Panc1 (cell line): ENCODE measurements around the gene KCNC1. TPM values are rescaled to one million over a fixed set of nuclear protein-coding genes. Genes with fewer than 3 reads are reported as not detected.

Experiments
- ATAC-seq: fragments of 200-7000 bp; cut with Tn5 transposase; 2 replicates; pipeline ENCODE4 v1.9.1; 2020; ENCODE audit warnings: mild to moderate bottlenecking, moderate library complexity
- BruUV-seq: library from RNA; stranded (reverse); fragments of 400-500 nt; replicated peaks from 2 replicates; lab custom pipeline; 2021; lab: Mats Ljungman, UMichigan
- CTCF ChIA-PET: fragments of 300-600 bp; sonication (Branson Sonifier 250); formaldehyde crosslinking; loops from one replicate; lab custom pipeline; 2022; ENCODE audit warnings: antibody characterized with exemption; lab: Charles Lee
- POLR2A ChIA-PET: fragments of 300-600 bp; sonication (Branson Sonifier 250); formaldehyde crosslinking; loops from one replicate; lab custom pipeline; 2022; ENCODE audit warnings: antibody characterized with exemption; lab: Charles Lee
- DNase-seq: peaks from one replicate; pipeline ENCODE4 v3.0.0-alpha.2; 2010; ENCODE audit warnings: low read depth, low spot score
- H3K27ac ChIP-seq: 2 replicates; pipeline ENCODE4 v1.5.1; 2011; ENCODE audit warnings: mild to moderate bottlenecking, low read length, inconsistent platforms
- H3K27me3 ChIP-seq: fragments of 200-500 bp; sonication (Bioruptor generic); 2 replicates; pipeline ENCODE4 v1.6.0; 2014; ENCODE audit warnings: low read length, inconsistent platforms; ENCODE audit not compliant: control insufficient read depth, insufficient read depth
- H3K36me3 ChIP-seq: fragments of 200-500 bp; sonication (Bioruptor generic); 2 replicates; pipeline ENCODE4 v1.5.1; 2014; ENCODE audit warnings: inconsistent platforms, mild to moderate bottlenecking, low read length, moderate library complexity; ENCODE audit not compliant: control insufficient read depth, insufficient read depth
- H3K4me1 ChIP-seq: 2 replicates; pipeline ENCODE4 v1.5.1; 2011; ENCODE audit warnings: inconsistent platforms, mild to moderate bottlenecking, low read length, moderate library complexity; ENCODE audit not compliant: control insufficient read depth, insufficient read depth
- H3K4me3 ChIP-seq, 2 experiments: 2 replicates each; pipeline ENCODE4 v1.5.1; 2011 to 2012; ENCODE audit warnings: low read depth in 2 of 2, low read length in 2 of 2, mild to moderate bottlenecking in 2 of 2, inconsistent platforms in 1 of 2, moderate library complexity in 1 of 2
- H3K9me3 ChIP-seq: fragments of 200-500 bp; sonication (Bioruptor generic); 2 replicates; pipeline ENCODE4 v1.5.1; 2014; ENCODE audit warnings: low read depth, mild to moderate bottlenecking, inconsistent platforms, low read length, moderate library complexity; ENCODE audit not compliant: control insufficient read depth, insufficient read depth
- POLR2AphosphoS5 ChIP-seq: IDR thresholded peaks from 2 replicates; pipeline ENCODE4 v1.6.1; 2012; ENCODE audit warnings: mild to moderate bottlenecking, low read depth, low read length, moderate library complexity
- SIN3A ChIP-seq: IDR thresholded peaks from 2 replicates; pipeline ENCODE4 v1.6.1; 2012; ENCODE audit warnings: low read depth, mild to moderate bottlenecking, low read length, moderate library complexity, borderline replicate concordance; ENCODE audit not compliant: insufficient read depth
- TCF7L2 ChIP-seq: IDR thresholded peaks from 2 replicates; pipeline ENCODE4 v1.6.1; 2011; ENCODE audit warnings: mild to moderate bottlenecking, low read depth, low read length, inconsistent platforms
- in situ Hi-C: cut with HindIII; loops from 2 replicates; pipeline ENCODE4 v1.10.0; 2016; ENCODE audit warnings: low sequenced_read_pairs, low pct_unique_long_range_greater_than_20kb
- intact Hi-C: fragments of 100-400 bp; cut with micrococcal nuclease; formaldehyde crosslinking; loops from one replicate; pipeline ENCODE4 v1.10.0; 2022; ENCODE audit not compliant: unreplicated experiment
- total RNA-seq: library from RNA; stranded (reverse); gene quantifications from one replicate; pipeline ENCODE4 v1.2.1, GENCODE V29; 2021; ENCODE audit not compliant: unreplicated experiment
- TF ChIP-seq, protein P1 (sequence below), 2 experiments: IDR thresholded peaks; 2 replicates each; pipeline ENCODE4 v1.6.1; 2011 to 2012; ENCODE audit warnings: low read depth in 2 of 2, control low read depth in 1 of 2, low read length in 1 of 2, mild to moderate bottlenecking in 1 of 2, moderate library complexity in 1 of 2; ENCODE audit not compliant: insufficient read depth in 1 of 2
- TF ChIP-seq, protein P2 (sequence below): fragments of 450-650 bp; IDR thresholded peaks from 2 replicates; pipeline ENCODE4 v1.5.1; 2017; ENCODE audit warnings: mild to moderate bottlenecking

Gene KCNC1
- total RNA-seq, 1 experiment from 2014 or later = 0.95 TPM

DNA sequence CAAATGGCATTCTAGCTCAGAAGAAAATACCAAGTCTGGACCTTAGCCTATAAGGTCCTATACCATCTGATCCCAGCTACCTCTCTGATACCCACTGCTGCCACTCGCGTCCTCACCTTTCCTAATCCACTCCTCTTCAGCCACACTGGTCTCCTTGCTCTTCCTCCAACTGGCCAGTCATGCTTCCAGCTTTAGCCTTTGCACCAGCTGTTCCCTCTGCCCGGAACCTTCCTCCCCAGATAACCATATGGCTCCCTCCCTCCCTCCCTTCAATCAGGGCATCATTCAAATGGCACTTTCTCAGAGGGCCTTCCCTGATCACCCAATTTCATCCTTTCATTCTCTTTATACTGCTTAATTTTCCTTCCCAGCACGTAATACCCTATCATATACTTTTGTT is 67.9 kb downstream of the KCNC1 start:
- ATAC-seq (no peak), DNase-seq (no peak)
- Histone ChIP-seq H3K4me3 (no peak overlapping the region), H3K27me3 (no peaks in the 10 kb centered on the region), H3K9me3 (no peaks in the 10 kb centered on the region), H3K27ac (no peak overlapping the region), H3K36me3 (no peaks in the 10 kb centered on the region), H3K4me1 (no peaks in the 10 kb centered on the region)
- intact Hi-C loops = no loop called here
- BruUV-seq = no TSS peak
- TF ChIP-seq, protein P1, sequence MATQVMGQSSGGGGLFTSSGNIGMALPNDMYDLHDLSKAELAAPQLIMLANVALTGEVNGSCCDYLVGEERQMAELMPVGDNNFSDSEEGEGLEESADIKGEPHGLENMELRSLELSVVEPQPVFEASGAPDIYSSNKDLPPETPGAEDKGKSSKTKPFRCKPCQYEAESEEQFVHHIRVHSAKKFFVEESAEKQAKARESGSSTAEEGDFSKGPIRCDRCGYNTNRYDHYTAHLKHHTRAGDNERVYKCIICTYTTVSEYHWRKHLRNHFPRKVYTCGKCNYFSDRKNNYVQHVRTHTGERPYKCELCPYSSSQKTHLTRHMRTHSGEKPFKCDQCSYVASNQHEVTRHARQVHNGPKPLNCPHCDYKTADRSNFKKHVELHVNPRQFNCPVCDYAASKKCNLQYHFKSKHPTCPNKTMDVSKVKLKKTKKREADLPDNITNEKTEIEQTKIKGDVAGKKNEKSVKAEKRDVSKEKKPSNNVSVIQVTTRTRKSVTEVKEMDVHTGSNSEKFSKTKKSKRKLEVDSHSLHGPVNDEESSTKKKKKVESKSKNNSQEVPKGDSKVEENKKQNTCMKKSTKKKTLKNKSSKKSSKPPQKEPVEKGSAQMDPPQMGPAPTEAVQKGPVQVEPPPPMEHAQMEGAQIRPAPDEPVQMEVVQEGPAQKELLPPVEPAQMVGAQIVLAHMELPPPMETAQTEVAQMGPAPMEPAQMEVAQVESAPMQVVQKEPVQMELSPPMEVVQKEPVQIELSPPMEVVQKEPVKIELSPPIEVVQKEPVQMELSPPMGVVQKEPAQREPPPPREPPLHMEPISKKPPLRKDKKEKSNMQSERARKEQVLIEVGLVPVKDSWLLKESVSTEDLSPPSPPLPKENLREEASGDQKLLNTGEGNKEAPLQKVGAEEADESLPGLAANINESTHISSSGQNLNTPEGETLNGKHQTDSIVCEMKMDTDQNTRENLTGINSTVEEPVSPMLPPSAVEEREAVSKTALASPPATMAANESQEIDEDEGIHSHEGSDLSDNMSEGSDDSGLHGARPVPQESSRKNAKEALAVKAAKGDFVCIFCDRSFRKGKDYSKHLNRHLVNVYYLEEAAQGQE (IDR thresholded peaks at IDR 0.05; ENCODE audit: insufficient read depth in 1 of 2, low read depth in 2 of 2, low read length in 1 of 2) = no peak
- TF ChIP-seq POLR2AphosphoS5 (no peak), SIN3A (no peak), TCF7L2 (no peak)
- TF ChIP-seq, protein P2, sequence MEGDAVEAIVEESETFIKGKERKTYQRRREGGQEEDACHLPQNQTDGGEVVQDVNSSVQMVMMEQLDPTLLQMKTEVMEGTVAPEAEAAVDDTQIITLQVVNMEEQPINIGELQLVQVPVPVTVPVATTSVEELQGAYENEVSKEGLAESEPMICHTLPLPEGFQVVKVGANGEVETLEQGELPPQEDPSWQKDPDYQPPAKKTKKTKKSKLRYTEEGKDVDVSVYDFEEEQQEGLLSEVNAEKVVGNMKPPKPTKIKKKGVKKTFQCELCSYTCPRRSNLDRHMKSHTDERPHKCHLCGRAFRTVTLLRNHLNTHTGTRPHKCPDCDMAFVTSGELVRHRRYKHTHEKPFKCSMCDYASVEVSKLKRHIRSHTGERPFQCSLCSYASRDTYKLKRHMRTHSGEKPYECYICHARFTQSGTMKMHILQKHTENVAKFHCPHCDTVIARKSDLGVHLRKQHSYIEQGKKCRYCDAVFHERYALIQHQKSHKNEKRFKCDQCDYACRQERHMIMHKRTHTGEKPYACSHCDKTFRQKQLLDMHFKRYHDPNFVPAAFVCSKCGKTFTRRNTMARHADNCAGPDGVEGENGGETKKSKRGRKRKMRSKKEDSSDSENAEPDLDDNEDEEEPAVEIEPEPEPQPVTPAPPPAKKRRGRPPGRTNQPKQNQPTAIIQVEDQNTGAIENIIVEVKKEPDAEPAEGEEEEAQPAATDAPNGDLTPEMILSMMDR = no peak
- CTCF ChIA-PET = no interaction called here
- in situ Hi-C loops = no loop called here
- POLR2A ChIA-PET = no interaction called here

GRCh38 chr11:17803754-17804334 is 69.3 kb downstream of the KCNC1 start:
- Histone ChIP-seq H3K27ac (no peak overlapping the region), H3K4me3 (no peak overlapping the region), H3K36me3 (no peaks in the 10 kb centered on the region), H3K9me3 (no peaks in the 10 kb centered on the region), H3K27me3 (no peaks in the 10 kb centered on the region), H3K4me1 (no peaks in the 10 kb centered on the region)
- DNase-seq (no peak), ATAC-seq (no peak)
- CTCF ChIA-PET = no interaction called here
- in situ Hi-C loops = no loop called here
- POLR2A ChIA-PET = no interaction called here
- BruUV-seq = no TSS peak
- intact Hi-C loops = no loop called here
- TF ChIP-seq, protein P2 = no peak
- TF ChIP-seq, protein P1 (IDR thresholded peaks at IDR 0.05; ENCODE audit: insufficient read depth in 1 of 2, low read depth in 2 of 2, low read length in 1 of 2) = no peak
- TF ChIP-seq TCF7L2 (no peak), SIN3A (no peak), POLR2AphosphoS5 (no peak)
